DMS 273 (cell line): Measurements from ENCODE around the gene YRDC.
A peak's percentile ranks its signal among the peaks of the same experiment; 100 is the strongest.
"Not testable (repeated sequence)": the region's sequence is repeated elsewhere in the genome, so short reads cannot be mapped to it uniquely, and the experiment has no call there.

ENCODE experiments used
- DNase-seq: peaks from one replicate; lab custom pipeline; 2025; ENCODE audit not compliant: unreplicated experiment; lab: John Stamatoyannopoulos, UW

The YRDC gene

DNA sequence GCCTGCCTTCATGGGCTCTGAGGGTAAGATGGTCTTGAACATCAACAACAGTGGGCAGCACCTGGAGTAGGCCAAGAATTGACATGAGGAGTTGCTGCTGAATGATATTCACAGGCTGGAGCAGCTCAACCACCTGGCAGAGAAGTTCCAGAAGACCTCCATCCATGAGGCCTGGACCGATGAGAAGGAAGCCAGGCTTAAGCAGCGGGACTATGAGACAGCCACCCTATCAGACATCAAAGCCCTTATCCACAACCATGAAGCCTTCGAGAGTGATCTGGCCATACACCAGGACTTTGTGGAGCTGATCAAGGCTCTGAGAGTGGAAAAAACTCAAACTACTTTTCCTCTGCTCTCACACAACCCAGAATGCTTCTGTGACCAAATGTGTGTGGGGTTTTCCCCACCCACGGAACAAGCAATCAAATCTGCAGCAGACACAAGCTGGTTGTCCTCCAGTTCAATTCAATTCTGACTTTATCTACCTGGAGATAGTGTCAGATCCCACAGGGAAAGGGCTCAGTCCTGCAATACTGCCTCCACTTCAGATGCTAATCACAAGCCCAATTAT, 31.0 kb downstream of the YRDC start:
- DNase-seq, result no peak

- not testable (repeated sequence) for DNase-seq
Measured at GRCh38 chr1:37771440-37771839, 36.6 kb downstream of the YRDC start.

DNA sequence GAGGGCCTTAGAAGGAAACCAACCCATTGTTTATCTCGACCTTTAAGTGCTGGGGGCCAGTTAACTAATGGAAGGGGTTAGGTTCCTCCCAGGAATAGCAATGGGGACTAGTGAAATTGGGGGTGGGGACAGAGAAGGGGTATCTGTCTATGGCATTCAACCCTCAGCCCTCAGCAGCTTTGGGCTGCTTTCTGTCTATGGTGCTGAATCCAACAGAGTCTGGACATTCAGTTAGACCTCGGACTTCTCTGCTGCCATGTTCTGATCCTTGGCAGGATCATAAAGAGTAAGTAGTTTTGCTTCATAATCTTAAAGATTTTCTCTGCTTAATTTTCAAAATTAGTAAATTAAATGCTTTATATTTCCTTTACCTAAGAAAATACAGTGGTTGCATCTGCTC, 40.5 kb downstream of the YRDC start:
- DNase-seq, result no peak

DNA sequence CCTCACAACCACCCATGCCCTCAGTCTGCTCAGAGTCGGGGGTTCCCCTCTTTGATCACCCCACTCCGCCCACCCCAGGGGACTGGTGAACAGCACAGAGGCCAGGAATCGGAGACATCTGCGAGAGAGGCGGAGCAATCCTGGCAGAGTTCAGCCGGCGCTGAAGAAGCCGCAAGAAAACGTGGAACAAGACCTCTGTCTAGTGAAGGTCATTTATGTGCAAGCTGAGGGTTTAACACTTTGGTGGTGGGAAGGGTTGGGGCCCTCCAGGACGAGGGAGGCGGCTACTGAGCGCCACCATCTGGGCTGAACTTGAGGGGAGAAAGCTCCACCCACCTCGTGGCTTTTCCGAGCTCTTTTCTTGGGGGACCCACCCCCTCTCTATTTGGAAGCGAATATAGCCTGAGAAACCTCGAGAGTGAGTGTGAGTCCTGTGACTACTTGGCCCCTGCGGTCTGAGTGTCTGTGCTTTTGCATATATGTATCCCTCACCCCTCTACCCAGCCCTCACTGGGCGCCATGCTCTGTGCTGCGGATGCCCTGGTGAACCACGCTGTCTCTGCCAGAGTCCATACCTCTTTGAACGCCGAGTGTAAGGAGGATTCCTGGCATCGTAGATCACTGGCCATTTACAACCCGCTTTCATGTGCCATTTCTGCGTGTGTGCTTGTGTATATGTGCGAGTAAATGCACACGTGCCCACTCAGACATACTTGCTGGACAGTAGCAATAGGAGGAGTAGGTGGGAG, 41.9 kb downstream of the YRDC start:
- peak; percentile 75 for DNase-seq

- DNase-seq, result peak; percentile 85
Measured at GRCh38 chr1:37764888-37765441, 43.0 kb downstream of the YRDC start, which contains the start of gene EPHA10. Gene EPHA10, minus strand, starts transcription at chr1:37765120. Its CDS starts 54 bp downstream, at chr1:37765066.

- DNase-seq, result peak; percentile 48
Measured at GRCh38 chr1:37764414-37764825, 43.6 kb downstream of the YRDC start.

DNA sequence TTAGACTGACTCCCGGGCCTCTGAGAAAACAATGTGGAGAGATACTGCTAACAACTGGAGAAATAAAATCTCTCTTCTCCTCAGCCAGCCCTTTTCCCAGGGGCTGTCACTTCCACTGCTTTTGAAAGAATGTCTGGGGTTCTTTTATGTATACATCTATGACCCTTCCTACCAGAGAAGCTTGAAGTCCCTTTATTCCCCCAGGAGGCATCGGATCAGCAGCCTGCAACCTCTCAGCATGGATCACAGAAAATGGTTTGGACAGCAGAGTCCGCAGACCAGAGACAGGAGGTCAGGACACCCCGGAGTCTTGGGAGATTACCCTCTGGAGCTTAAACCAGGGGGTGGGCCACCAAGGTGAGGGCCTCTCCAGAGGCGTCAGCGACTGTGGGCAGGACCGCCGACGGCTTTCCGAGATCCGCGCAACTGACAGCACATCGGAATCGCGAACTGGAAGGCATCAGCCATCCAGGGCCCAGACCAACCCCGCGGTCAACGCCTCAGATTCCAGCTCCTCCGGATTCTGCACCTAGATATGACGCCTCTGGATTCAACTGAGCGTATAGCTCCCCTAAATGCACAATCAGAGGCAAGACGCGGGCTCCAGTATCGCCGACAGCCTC, 44.1 kb downstream of the YRDC start:
- DNase-seq, result no peak

DNA sequence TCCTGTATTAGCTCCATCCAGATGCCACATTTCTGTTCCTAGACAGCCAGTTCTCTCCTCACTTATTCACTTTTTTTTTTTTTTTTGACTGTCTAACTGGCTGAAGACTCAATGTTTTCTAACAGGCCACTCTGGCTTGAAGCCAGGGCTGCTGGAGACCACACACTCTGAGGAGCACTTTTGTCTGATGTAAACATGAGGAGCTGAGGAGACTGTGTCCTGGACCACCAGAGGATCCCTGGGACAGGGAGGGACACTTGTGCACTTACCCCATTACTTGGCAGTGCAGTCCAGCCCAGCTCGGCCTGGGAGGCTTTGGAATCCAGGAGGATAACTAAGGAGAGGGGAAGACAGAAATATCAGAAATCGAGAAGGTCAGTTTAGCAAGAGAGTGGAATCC, 45.5 kb downstream of the YRDC start:
- DNase-seq, result no peak

- DNase-seq, result no peak
Measured at GRCh38 chr1:37761416-37762095, 46.5 kb downstream of the YRDC start.

DNA sequence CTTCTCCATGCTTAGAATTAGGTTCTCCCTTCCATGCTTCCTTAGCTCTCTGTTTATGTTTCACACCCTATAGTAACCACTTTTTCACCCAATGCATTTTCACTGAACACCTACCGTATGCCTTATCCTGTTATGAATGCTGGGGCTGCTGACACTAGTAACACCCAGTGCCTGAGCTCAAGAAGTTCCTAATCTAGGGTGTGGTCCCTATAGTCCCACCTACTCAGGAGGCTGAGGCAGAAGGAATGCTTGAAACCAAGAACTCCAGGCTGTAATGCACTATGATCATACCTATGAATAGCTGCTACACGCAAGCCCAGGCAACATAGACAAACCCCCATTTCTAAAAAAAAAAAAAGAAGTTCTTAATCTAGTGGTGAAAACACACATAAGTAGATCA, 48.6 kb downstream of the YRDC start:
- DNase-seq, result no peak

DNA sequence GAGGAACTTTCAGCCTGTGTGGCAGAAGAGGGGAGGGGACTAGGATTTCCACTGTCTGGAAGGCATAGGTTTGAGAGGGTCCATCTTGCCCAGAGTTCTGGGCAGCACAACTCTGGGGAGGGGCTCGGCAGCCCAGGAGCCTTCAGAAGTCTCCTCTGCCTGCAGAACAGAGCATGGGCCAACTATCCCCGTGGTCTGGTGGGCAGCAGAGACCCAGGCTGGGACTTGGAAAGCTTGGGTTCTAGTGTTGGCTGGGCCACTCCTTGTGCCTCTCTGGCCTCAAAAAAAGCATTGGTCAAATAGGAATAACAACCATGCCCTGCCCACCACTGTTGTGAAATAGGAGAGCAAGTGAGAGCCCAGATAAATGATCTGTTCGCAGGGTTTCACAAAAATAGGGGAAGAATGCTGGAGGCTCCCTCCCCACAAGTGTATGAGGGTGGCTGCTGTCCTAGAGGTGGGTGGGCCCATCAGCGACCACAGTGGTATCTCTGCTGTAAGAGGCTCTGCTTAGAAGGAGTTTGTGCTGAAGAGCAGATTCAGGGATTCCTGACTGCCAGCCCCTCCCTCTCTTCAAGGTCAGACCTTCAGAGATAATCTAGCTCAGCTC, 52.0 kb downstream of the YRDC start:
- DNase-seq, result no peak

- DNase-seq, result no peak
Measured at GRCh38 chr1:37755290-37755689, 52.7 kb downstream of the YRDC start.

DNA sequence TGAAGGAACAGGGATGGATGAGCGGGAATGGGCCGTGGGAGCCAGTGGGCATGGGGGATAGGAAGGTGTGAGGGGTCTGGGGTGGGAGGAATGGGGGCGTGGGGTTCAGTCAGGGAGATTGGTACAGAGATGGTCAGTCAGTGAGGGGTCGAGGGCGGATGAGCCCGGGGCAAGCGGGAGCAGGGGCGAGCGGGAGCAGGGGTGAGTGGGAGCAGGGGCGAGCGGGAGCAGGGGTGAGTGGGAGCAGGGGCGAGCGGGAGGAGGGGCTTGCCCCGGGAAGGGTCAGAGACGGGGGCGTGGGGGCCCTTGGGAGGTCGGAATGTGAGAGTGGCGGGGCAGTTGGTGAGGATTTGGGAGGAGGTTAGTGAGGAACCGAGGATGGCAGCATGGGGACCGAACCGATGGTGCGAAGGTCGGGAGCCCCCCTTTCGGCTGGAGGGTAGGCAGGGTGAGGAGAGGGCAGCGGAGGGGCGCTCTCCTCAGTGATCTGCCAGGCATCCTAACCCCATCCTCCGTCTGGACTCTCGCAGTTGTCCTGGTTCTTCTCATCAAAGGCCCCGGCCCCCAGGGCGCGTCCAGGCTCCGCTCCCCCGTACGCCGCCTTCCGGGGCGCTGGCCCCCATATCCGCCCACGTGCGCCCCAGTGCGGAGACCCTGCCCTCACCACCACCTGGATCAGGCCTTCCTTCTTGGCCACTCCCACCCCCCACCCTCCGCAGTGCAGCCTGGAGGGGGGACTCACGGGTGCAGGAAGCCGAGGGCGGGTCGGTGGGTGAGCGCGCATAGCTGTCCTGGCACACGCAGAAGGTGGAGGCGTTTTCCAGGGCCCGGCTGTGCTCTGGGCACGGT, 54.3 kb downstream of the YRDC start:
- DNase-seq, result no peak
